ENCODE results near the gene ZSCAN5C.

DNA sequence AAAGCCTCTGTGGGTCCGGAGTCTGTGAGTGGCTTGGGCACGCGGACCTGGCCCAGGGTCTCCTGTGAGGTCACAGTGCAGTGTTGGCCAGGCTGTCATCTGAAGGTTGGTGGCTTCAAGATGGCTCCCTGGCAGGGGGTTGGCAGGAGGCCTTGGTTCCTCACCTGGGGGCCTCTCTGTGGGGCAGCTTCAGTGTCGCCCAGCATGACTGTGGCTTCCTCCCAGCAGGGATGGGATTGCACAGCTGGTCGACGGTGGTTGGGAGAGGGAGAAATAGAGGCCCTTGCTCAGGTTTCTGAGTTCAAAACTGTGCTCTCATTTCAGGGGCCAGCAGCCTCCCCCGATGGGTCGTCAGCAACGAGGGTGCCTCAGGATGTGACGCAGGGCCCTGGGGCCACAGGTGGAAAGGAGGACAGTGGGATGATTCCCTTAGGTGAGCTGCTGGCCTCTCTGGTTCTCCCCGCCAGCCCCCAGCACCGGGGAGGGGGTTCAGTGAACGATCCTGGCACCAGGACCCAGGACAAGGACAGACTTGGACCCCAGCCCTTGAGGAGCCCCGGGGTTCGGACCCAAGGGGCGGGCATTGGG is 43.8 kb upstream of the ZSCAN5C start:
- no peak for TF ChIP-seq CTCF (IDR thresholded peaks at IDR 0.05; ENCODE audit: insufficient read depth, low read length)
- TF ChIP-seq GABPA (IDR thresholded peaks at IDR 0.05; ENCODE audit: low read depth): no peak
